ENCODE results near the gene LRMDA.

DNA sequence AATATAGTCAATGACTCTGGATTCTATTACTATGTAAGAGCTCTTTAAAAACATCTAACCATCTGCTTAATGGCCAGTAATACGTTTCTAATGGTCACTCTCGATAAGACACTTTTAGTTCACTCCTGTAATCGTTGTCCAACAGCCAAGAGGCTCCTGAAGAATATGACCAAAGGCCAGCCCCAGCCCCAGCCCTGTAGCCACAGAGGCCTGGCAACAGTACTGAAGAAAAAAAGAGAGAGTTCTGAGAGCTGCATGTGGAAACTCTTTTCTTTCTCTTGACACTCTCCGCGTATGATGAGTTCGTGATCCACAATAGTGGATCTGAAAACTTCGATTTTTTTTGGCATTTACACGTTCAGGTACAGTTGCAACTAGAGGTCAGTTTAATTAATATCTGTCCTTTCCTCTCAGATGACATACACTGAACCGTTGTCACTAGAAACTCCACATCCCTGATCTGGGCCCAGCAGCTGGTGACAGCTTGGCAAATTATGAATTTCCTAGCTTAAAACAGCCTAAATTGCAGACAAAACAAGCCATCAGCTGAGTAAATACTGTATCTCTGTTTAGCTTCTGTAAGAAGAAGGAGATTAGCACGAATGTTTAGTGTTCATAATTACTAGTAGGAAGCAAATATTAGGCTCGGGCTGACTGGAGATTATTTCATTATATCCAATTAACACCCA, 456.7 kb downstream of the LRMDA start:
- TF ChIP-seq, protein P1, sequence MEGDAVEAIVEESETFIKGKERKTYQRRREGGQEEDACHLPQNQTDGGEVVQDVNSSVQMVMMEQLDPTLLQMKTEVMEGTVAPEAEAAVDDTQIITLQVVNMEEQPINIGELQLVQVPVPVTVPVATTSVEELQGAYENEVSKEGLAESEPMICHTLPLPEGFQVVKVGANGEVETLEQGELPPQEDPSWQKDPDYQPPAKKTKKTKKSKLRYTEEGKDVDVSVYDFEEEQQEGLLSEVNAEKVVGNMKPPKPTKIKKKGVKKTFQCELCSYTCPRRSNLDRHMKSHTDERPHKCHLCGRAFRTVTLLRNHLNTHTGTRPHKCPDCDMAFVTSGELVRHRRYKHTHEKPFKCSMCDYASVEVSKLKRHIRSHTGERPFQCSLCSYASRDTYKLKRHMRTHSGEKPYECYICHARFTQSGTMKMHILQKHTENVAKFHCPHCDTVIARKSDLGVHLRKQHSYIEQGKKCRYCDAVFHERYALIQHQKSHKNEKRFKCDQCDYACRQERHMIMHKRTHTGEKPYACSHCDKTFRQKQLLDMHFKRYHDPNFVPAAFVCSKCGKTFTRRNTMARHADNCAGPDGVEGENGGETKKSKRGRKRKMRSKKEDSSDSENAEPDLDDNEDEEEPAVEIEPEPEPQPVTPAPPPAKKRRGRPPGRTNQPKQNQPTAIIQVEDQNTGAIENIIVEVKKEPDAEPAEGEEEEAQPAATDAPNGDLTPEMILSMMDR (IDR thresholded peaks at IDR 0.05; ENCODE audit: borderline replicate concordance, extremely low read depth, low read length, poor library complexity, severe bottlenecking), result no peak
- TF ChIP-seq EZH2 (IDR thresholded peaks at IDR 0.05; ENCODE audit: borderline replicate concordance, low read depth, low read length, severe bottlenecking), result no peak

All from DND-41 (cell line).